Measurements from ENCODE around the gene TRIM65. TPM values are rescaled to one million over a fixed set of nuclear protein-coding genes. Genes with fewer than 3 reads are reported as not detected.

Gene TRIM65
- total and polyA plus RNA-seq, 2 of the 13 experiments (the other 11 are each of a cell fraction or from before 2014, with no cell fraction given), result 10.3 to 22.4 TPM

- TF ChIP-seq ZNF280B (CRISPR knock-in tag; IDR thresholded peaks at IDR 0.05; ENCODE audit: borderline replicate concordance) (peak; percentile 88), RBAK (CRISPR knock-in tag; IDR thresholded peaks at IDR 0.05) (0 out of 2 replicates have a peak, but pooled peaks have one; percentile 6), IRF9 (CRISPR knock-in tag; IDR thresholded peaks at IDR 0.05; ENCODE audit: borderline replicate concordance) (0 out of 2 replicates have a peak, but pooled peaks have one; percentile 25), SRSF4 (IDR thresholded peaks at IDR 0.05; ENCODE audit: low read depth, low read length, poor library complexity, severe bottlenecking) (no peak), ZFYVE20 (CRISPR knock-in tag; IDR thresholded peaks at IDR 0.05; ENCODE audit: borderline replicate concordance, low read depth) (no peak), TFDP2 (CRISPR knock-in tag; IDR thresholded peaks at IDR 0.05) (peak; percentile 74), ERF (CRISPR knock-in tag; IDR thresholded peaks at IDR 0.05) (peak; percentile 67; the same call in 1 of the 2 replicates), DDIT3 (CRISPR knock-in tag; IDR thresholded peaks at IDR 0.05) (no peak), ZNF350 (CRISPR knock-in tag; IDR thresholded peaks at IDR 0.05; ENCODE audit: borderline replicate concordance, low read depth) (peak; percentile 60), MBNL3 (CRISPR knock-in tag; conservative IDR thresholded peaks at IDR 0.05) (no peak), TFDP1 (CRISPR knock-in tag; IDR thresholded peaks at IDR 0.05; ENCODE audit: borderline replicate concordance) (peak; percentile 84), ZNF430 (CRISPR knock-in tag; IDR thresholded peaks at IDR 0.05) (peak; percentile 8; the same call in 1 of the 2 replicates), HBP1 (CRISPR knock-in tag; IDR thresholded peaks at IDR 0.05; ENCODE audit: low read depth) (0 out of 2 replicates have a peak, but pooled peaks have one; percentile 14), RAD21 (CRISPR knock-in tag; IDR thresholded peaks at IDR 0.05) (peak; percentile 32; the same call in 1 of the 2 replicates), HOXA3 (CRISPR knock-in tag; IDR thresholded peaks at IDR 0.05) (peak; percentile 77; the same call in 1 of the 2 replicates), ZBTB46 (CRISPR knock-in tag; IDR thresholded peaks at IDR 0.05; ENCODE audit: borderline replicate concordance) (peak; percentile 93; the same call in 1 of the 2 replicates), RAD51 (IDR thresholded peaks at IDR 0.05; ENCODE audit: borderline replicate concordance) (no peak), TP53 (CRISPR knock-in tag; conservative IDR thresholded peaks at IDR 0.05) (0 out of 2 replicates have a peak, but pooled peaks have one; percentile 45)
Observed at GRCh38 chr17:75869282-75870141, 27.2 kb downstream of the TRIM65 start (continued).

Data from HepG2 (cell line).